Neural progenitor cell (in vitro differentiated cells): ENCODE measurements around the gene RASGRP1. TPM values are rescaled to one million over a fixed set of nuclear protein-coding genes. Genes with fewer than 3 reads are reported as not detected.

Experiments used
- DNase-seq: peaks from one replicate; pipeline ENCODE4 v3.0.0-alpha.2; 2016; ENCODE audit warnings: low spot score
- H2AFZ ChIP-seq: fragments of 200-600 bp; sonication (generic); replicated peaks from 2 replicates; pipeline ENCODE4 v1.6.1; 2016; ENCODE audit warnings: antibody characterized with exemption
- H3F3A ChIP-seq: fragments of 200-600 bp; sonication (generic); 2 replicates; pipeline ENCODE4 v1.6.1; 2016; ENCODE audit warnings: antibody characterized with exemption, low read depth
- H3K27ac ChIP-seq: fragments of 200-600 bp; sonication (generic); 2 replicates; pipeline ENCODE4 v1.5.1; 2016; ENCODE audit warnings: mild to moderate bottlenecking
- H3K27me3 ChIP-seq: fragments of 200-600 bp; sonication (generic); 2 replicates; pipeline ENCODE4 v1.6.1; 2016; ENCODE audit warnings: mild to moderate bottlenecking, moderate library complexity
- H3K36me3 ChIP-seq: fragments of 200-600 bp; sonication (generic); 2 replicates; pipeline ENCODE4 v1.5.1; 2016
- H3K4me1 ChIP-seq: fragments of 200-600 bp; sonication (generic); 2 replicates; pipeline ENCODE4 v1.6.1; 2016; ENCODE audit warnings: mixed run types
- H3K4me2 ChIP-seq: fragments of 200-600 bp; sonication (generic); 2 replicates; pipeline ENCODE4 v1.6.1; 2016
- H3K4me3 ChIP-seq: fragments of 200-600 bp; sonication (generic); 2 replicates; pipeline ENCODE4 v1.5.1; 2016
- H3K79me2 ChIP-seq: fragments of 200-600 bp; sonication (generic); 2 replicates; pipeline ENCODE4 v1.6.1; 2016; ENCODE audit warnings: low read depth
- H3K9ac ChIP-seq: fragments of 200-600 bp; sonication (generic); 2 replicates; pipeline ENCODE4 v1.6.1; 2016
- H3K9me3 ChIP-seq: fragments of 200-600 bp; sonication (generic); 2 replicates; pipeline ENCODE4 v1.5.1; 2016; ENCODE audit warnings: low read depth
- H4K20me1 ChIP-seq: fragments of 200-600 bp; sonication (generic); 2 replicates; pipeline ENCODE4 v1.6.1; 2016; ENCODE audit warnings: low read depth
- H3K27ac Mint-ChIP-seq: 3 replicates; pipeline ENCODE4 v1.8.0; 2021; ENCODE audit warnings: mixed read lengths
- H3K27me3 Mint-ChIP-seq: 2 replicates; pipeline ENCODE4 v1.8.0; 2022; ENCODE audit warnings: low read depth, mild to moderate bottlenecking, inconsistent platforms, moderate library complexity, mixed read lengths; ENCODE audit not compliant: insufficient read depth
- H3K36me3 Mint-ChIP-seq: 3 replicates; pipeline ENCODE4 v1.8.0; 2021; ENCODE audit warnings: mixed read lengths
- H3K4me1 Mint-ChIP-seq: 3 replicates; pipeline ENCODE4 v1.8.0; 2021; ENCODE audit warnings: mixed read lengths
- H3K4me3 Mint-ChIP-seq: 3 replicates; pipeline ENCODE4 v1.8.0; 2021; ENCODE audit warnings: mild to moderate bottlenecking, moderate library complexity, mixed read lengths
- H3K9me3 Mint-ChIP-seq: 3 replicates; pipeline ENCODE4 v1.8.0; 2020; ENCODE audit warnings: mixed read lengths
- EZH2 ChIP-seq: fragments of 200-600 bp; sonication (generic); IDR thresholded peaks from 2 replicates; pipeline ENCODE4 v1.6.1; 2017; ENCODE audit warnings: antibody characterized with exemption, mild to moderate bottlenecking, moderate library complexity
- EZH2phosphoT487 ChIP-seq: fragments of 200-600 bp; sonication (generic); IDR thresholded peaks from 2 replicates; pipeline ENCODE4 v1.6.1; 2017; ENCODE audit warnings: antibody characterized with exemption
- total RNA-seq: library from RNA; depleted of rRNA; stranded (reverse); fragments of >200 nt; gene quantifications from 2 replicates; pipeline ENCODE4 v1.2.3, GENCODE V29; 2015; ENCODE audit warnings: low replicate concordance
- TF ChIP-seq, protein P1 (sequence below): fragments of 200-600 bp; sonication (generic); IDR thresholded peaks from 2 replicates; pipeline ENCODE4 v1.5.1; 2017; ENCODE audit warnings: antibody characterized with exemption, mild to moderate bottlenecking

RASGRP1 gene
- total RNA-seq, 1 donor from 2014 or later: 2.5 TPM

DNA sequence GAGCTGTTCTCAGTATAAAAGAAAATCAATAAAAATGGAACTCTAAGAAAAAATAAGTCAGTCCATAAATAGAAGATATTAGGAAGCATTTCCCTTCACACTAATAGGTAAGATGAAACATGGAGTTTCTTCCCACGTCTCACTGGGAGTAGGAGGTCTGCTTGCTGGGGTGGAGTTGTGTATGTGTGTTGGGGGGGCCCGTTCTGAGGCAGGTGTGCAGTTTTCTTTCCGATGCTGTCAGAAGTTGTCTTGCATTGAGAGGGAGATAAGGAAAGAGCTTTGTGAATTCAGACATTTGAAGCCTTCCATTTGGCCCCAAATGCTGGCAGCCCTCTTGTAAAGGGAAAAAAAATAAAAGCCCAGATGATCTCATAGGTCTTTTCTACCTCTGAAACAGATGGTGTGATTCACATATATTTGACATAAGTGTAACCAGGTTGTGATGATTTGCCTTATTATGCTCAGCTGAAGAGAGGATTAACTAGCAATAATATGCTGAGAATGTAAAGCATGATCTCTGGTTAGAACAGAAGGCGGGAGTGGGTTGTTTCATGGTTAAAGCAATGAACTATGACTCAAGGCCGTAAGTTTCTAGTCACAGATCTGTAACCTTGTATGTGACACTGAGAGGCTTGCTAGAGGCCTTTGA, 8.8 kb downstream of the RASGRP1 start:
- no peak for DNase-seq
- H3K36me3 Mint-ChIP-seq: no peaks in the 10 kb centered on the region
- Histone ChIP-seq H3K79me2 (no peaks in the 10 kb centered on the region), H3F3A (no peaks in the 10 kb centered on the region), H3K4me2 (no peak overlapping the region), H4K20me1 (no peaks in the 10 kb centered on the region), H3K9me3 (no peaks in the 10 kb centered on the region), H3K36me3 (no peaks in the 10 kb centered on the region), H3K27ac (no peak overlapping the region), H3K27me3 (no peaks in the 10 kb centered on the region), H3K9ac (no peak overlapping the region), H3K4me3 (no peak overlapping the region), H2AFZ (no peak overlapping the region), H3K4me1 (peaks cover 8% of the 10 kb centered on the region)
- no peaks in the 10 kb centered on the region for H3K27me3 Mint-ChIP-seq
- no peak overlapping the region for H3K27ac Mint-ChIP-seq
- no peaks in the 10 kb centered on the region for H3K9me3 Mint-ChIP-seq
- no peak overlapping the region for H3K4me3 Mint-ChIP-seq
- no peaks in the 10 kb centered on the region for H3K4me1 Mint-ChIP-seq
- TF ChIP-seq EZH2 (no peak), EZH2phosphoT487 (no peak)
- TF ChIP-seq, protein P1, sequence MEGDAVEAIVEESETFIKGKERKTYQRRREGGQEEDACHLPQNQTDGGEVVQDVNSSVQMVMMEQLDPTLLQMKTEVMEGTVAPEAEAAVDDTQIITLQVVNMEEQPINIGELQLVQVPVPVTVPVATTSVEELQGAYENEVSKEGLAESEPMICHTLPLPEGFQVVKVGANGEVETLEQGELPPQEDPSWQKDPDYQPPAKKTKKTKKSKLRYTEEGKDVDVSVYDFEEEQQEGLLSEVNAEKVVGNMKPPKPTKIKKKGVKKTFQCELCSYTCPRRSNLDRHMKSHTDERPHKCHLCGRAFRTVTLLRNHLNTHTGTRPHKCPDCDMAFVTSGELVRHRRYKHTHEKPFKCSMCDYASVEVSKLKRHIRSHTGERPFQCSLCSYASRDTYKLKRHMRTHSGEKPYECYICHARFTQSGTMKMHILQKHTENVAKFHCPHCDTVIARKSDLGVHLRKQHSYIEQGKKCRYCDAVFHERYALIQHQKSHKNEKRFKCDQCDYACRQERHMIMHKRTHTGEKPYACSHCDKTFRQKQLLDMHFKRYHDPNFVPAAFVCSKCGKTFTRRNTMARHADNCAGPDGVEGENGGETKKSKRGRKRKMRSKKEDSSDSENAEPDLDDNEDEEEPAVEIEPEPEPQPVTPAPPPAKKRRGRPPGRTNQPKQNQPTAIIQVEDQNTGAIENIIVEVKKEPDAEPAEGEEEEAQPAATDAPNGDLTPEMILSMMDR: no peak

DNA sequence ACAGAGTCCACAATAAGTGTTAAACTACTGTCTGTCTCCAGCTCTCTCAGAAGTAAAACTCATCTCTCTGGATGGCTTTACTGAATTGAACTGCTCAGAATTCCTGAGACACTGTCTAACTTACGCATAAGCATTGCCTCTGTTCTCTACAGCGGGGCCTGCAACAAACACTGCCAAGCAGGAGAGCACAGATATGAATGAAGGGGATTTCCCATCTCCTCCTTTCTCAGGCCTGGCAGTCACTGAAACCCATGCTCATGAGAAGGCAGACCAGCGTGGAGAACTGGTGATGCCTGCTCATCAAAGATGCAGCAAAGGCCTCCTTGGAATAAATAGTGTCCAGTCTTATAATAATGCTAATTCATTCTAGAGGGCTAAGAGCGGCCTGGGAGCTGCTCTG, 10.3 kb downstream of the RASGRP1 start:
- Histone ChIP-seq H3K36me3 (no peaks in the 10 kb centered on the region), H3K79me2 (no peaks in the 10 kb centered on the region), H3K9me3 (no peaks in the 10 kb centered on the region), H3F3A (no peaks in the 10 kb centered on the region), H3K4me3 (no peak overlapping the region), H3K4me1 (peaks cover 8% of the 10 kb centered on the region), H3K9ac (no peak overlapping the region), H4K20me1 (no peaks in the 10 kb centered on the region), H3K27ac (no peak overlapping the region), H3K27me3 (no peaks in the 10 kb centered on the region), H3K4me2 (no peak overlapping the region), H2AFZ (no peak overlapping the region)
- Mint-ChIP-seq H3K4me1 (no peaks in the 10 kb centered on the region), H3K36me3 (no peaks in the 10 kb centered on the region), H3K4me3 (no peak overlapping the region), H3K27ac (no peak overlapping the region), H3K27me3 (no peaks in the 10 kb centered on the region), H3K9me3 (no peaks in the 10 kb centered on the region)
- no peak for DNase-seq
- TF ChIP-seq EZH2: no peak
- TF ChIP-seq, protein P1: no peak
- no peak for TF ChIP-seq EZH2phosphoT487

DNA sequence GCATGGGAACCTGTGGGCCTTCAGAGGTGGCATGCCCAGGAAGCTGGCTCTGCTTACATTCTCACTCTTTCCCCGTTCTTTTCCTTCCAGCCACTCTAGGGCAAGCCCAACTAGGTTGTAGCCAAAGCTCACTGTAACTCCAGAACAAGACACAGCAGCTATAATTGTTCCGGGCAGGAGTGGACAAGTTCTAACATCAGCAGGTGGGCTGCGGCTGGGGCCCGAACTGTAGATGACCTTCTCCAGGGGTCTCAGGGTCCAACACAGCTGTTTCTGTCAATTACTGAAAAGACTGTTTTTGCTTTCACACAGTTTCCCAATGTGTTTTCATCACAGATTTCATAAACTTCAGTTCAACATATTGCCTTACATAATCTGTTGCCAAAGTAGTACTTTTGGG, 11.5 kb downstream of the RASGRP1 start:
- H3K27me3 Mint-ChIP-seq: no peaks in the 10 kb centered on the region
- H3K9me3 Mint-ChIP-seq: no peaks in the 10 kb centered on the region
- Histone ChIP-seq H3K79me2 (no peaks in the 10 kb centered on the region), H3K4me1 (peaks cover 8% of the 10 kb centered on the region), H3K9me3 (no peaks in the 10 kb centered on the region), H3K36me3 (no peaks in the 10 kb centered on the region), H3K27ac (no peak overlapping the region), H3K9ac (no peak overlapping the region), H3F3A (no peaks in the 10 kb centered on the region), H3K4me3 (no peak overlapping the region), H2AFZ (no peak overlapping the region), H4K20me1 (no peaks in the 10 kb centered on the region), H3K27me3 (no peaks in the 10 kb centered on the region), H3K4me2 (no peak overlapping the region)
- no peak overlapping the region for H3K4me3 Mint-ChIP-seq
- no peaks in the 10 kb centered on the region for H3K4me1 Mint-ChIP-seq
- H3K27ac Mint-ChIP-seq: no peak overlapping the region
- TF ChIP-seq EZH2phosphoT487 (no peak), EZH2 (no peak)
- TF ChIP-seq, protein P1: no peak
- H3K36me3 Mint-ChIP-seq: no peaks in the 10 kb centered on the region
- no peak for DNase-seq
